C4-2B (cell line): ENCODE measurements around the gene P2RY2.
"Not testable (repeated sequence)": the region's sequence is repeated elsewhere in the genome, so short reads cannot be mapped to it uniquely, and the experiment has no call there.

ENCODE experiments used
- H3K27ac ChIP-seq: fragments of 450-650 bp; 2 replicates; pipeline ENCODE4 v1.5.1; 2017
- CTCF ChIP-seq: fragments of 450-650 bp; conservative IDR thresholded peaks from 2 replicates; pipeline ENCODE4 v1.5.1; 2017; ENCODE audit warnings: mild to moderate bottlenecking
- ZFX ChIP-seq: fragments of 450-650 bp; IDR thresholded peaks from 2 replicates; pipeline ENCODE4 v1.6.1; 2017

P2RY2 gene

GRCh38 chr11:73272680-73273038, 54.6 kb downstream of the P2RY2 start:
- peak overlapping the region; percentile 22; the same call in 1 of the 2 replicates for H3K27ac ChIP-seq
- TF ChIP-seq CTCF: no peak
- TF ChIP-seq ZFX: no peak

- TF ChIP-seq ZFX (no peak), CTCF (no peak)
- no peak overlapping the region for H3K27ac ChIP-seq
Measured at GRCh38 chr11:73273222-73273895, 55.3 kb downstream of the P2RY2 start.

- not testable (repeated sequence) for H3K27ac ChIP-seq
Measured at GRCh38 chr11:73274191-73274590, 56.1 kb downstream of the P2RY2 start.

GRCh38 chr11:73274722-73275380, 56.8 kb downstream of the P2RY2 start:
- H3K27ac ChIP-seq: no peak overlapping the region
- TF ChIP-seq ZFX: no peak
- TF ChIP-seq CTCF: no peak

GRCh38 chr11:73275381-73275750, 57.3 kb downstream of the P2RY2 start:
- H3K27ac ChIP-seq: no peak overlapping the region

GRCh38 chr11:73277467-73277866, 59.4 kb downstream of the P2RY2 start:
- TF ChIP-seq CTCF: no peak
- no peak overlapping the region for H3K27ac ChIP-seq

More at GRCh38 chr11:73275381-73275750, 57.3 kb downstream of the P2RY2 start:
- TF ChIP-seq ZFX (no peak), CTCF (no peak)

GRCh38 chr11:73280626-73281025, 62.5 kb downstream of the P2RY2 start:
- no peak overlapping the region for H3K27ac ChIP-seq
- TF ChIP-seq ZFX: no peak

GRCh38 chr11:73281201-73281741, 63.2 kb downstream of the P2RY2 start:
- TF ChIP-seq ZFX (no peak), CTCF (no peak)
- no peak overlapping the region for H3K27ac ChIP-seq
